Caco-2 (cell line): ENCODE data around the gene H3-3A. TPM values are rescaled to one million over a fixed set of nuclear protein-coding genes. Genes with fewer than 3 reads are reported as not detected.

ENCODE experiments used
- BruUV-seq: library from RNA; stranded (reverse); fragments of 400-500 nt; replicated peaks from 2 replicates; lab custom pipeline; 2021; lab: Mats Ljungman, UMichigan
- CTCF ChIA-PET: fragments of 300-600 bp; sonication (Branson Sonifier 250); formaldehyde crosslinking; loops from one replicate; lab custom pipeline; 2022; ENCODE audit warnings: antibody characterized with exemption; lab: Charles Lee
- POLR2A ChIA-PET: fragments of 300-600 bp; sonication (Branson Sonifier 250); formaldehyde crosslinking; loops from one replicate; lab custom pipeline; 2022; ENCODE audit warnings: antibody characterized with exemption; lab: Charles Lee
- DNase-seq, 2 experiments: peaks; one replicate each; pipeline versions ENCODE4 v3.0.0 to v3.0.0-alpha.2; 2020 to 2022
- H3K27me3 ChIP-seq: replicated peaks from 2 replicates; pipeline ENCODE4 v1.6.0; 2011; ENCODE audit warnings: low read length; ENCODE audit not compliant: control insufficient read depth, insufficient read depth
- H3K36me3 ChIP-seq: 2 replicates; pipeline ENCODE4 v1.5.1; 2011; ENCODE audit warnings: low read length; ENCODE audit not compliant: control insufficient read depth, insufficient read depth
- H3K4me1 ChIP-seq: fragments of 250-450 bp; sonication (Bioruptor Pico); 2 replicates; pipeline ENCODE4 v1.5.1; 2020; ENCODE audit warnings: mild to moderate bottlenecking
- H3K4me3 ChIP-seq: 2 replicates; pipeline ENCODE4 v1.5.1; 2011; ENCODE audit warnings: low read depth, mild to moderate bottlenecking, control low read depth, low read length
- H3K9me3 ChIP-seq: fragments of 250-450 bp; sonication (Bioruptor Pico); 2 replicates; pipeline ENCODE4 v1.5.1; 2020; ENCODE audit warnings: mild to moderate bottlenecking, moderate library complexity
- H3K27ac Mint-ChIP-seq: one replicate; pipeline ENCODE4 v1.8.0; 2022; ENCODE audit warnings: mixed read lengths; ENCODE audit not compliant: unreplicated experiment
- H3K27me3 Mint-ChIP-seq: one replicate; pipeline ENCODE4 v1.8.0; 2022; ENCODE audit warnings: mixed read lengths; ENCODE audit not compliant: insufficient read depth, unreplicated experiment
- H3K36me3 Mint-ChIP-seq: one replicate; pipeline ENCODE4 v1.8.0; 2022; ENCODE audit warnings: mild to moderate bottlenecking, mixed read lengths; ENCODE audit not compliant: insufficient read depth, unreplicated experiment
- H3K4me1 Mint-ChIP-seq: one replicate; pipeline ENCODE4 v1.8.0; 2022; ENCODE audit warnings: low read depth, mixed read lengths; ENCODE audit not compliant: unreplicated experiment
- H3K4me3 Mint-ChIP-seq: one replicate; pipeline ENCODE4 v1.8.0; 2022; ENCODE audit warnings: mild to moderate bottlenecking, moderate library complexity, mixed read lengths; ENCODE audit not compliant: unreplicated experiment
- H3K9me3 Mint-ChIP-seq: one replicate; pipeline ENCODE4 v1.8.0; 2022; ENCODE audit warnings: mixed read lengths; ENCODE audit not compliant: unreplicated experiment
- intact Hi-C: fragments of 100-400 bp; cut with micrococcal nuclease; formaldehyde crosslinking; loops from one replicate; pipeline ENCODE4 v1.10.0; 2022; ENCODE audit not compliant: unreplicated experiment
- total RNA-seq: library from RNA; stranded (reverse); gene quantifications from 2 replicates; pipeline ENCODE4 v1.2.3, GENCODE V29; 2022
- TF ChIP-seq, protein P1 (sequence below), 2 experiments: fragments of 200-600 bp in 1 of 2; IDR thresholded peaks; 1 replicate in 1 of 2; 2 replicates in 1 of 2; pipeline versions ENCODE4 v1.5.1 to v1.8.0; 2011 to 2022; ENCODE audit warnings: antibody characterized with exemption in 1 of 2, control low read depth in 1 of 2, inconsistent platforms in 1 of 2, low read depth in 1 of 2, low read length in 1 of 2, mild to moderate bottlenecking in 1 of 2, moderate library complexity in 1 of 2; ENCODE audit not compliant: insufficient read depth in 1 of 2, severe bottlenecking in 1 of 2, unreplicated experiment in 1 of 2

Gene H3-3A
- total RNA-seq, 1 experiment from 2014 or later: 512 TPM

DNA sequence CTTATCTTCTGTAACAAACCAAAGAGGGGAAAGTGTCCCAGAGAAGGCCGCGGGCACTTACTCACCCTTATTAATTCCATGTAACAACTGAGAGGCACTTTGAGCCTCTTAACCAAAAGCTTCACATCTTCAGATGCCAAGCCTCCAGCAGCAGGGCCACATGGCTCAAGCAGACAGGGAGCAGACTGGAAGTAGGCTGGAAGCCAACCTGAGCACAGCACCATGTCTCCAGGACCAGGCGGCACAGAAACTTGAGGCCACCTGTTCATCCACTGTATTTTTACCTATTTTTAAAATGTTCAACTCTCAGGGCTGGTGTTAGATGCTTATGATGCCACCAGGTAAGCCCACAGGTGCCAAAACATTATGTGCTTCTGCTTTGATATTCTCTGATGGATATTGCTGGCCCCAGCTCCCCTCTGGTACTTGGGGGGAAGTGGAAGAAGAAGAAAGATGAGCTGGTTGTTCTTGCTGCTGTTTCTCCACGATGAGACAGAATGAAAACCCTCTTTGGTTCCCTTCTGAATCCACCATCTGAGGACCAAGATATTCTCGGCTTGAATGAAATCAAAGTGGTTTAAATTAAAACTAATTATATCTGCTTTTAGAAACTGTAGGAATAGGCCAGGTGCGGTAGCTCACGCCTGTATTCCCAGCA is 32.8 kb upstream of the H3-3A start:
- Mint-ChIP-seq H3K4me3 (no peak overlapping the region), H3K27me3 (no peaks in the 10 kb centered on the region), H3K9me3 (no peaks in the 10 kb centered on the region), H3K27ac (peak overlapping the region; percentile 66), H3K36me3 (no peaks in the 10 kb centered on the region), H3K4me1 (no peaks in the 10 kb centered on the region)
- no peaks in the 10 kb centered on the region for H3K36me3 ChIP-seq
- DNase-seq: no peak
- H3K4me3 ChIP-seq: no peak overlapping the region
- TF ChIP-seq, protein P1, sequence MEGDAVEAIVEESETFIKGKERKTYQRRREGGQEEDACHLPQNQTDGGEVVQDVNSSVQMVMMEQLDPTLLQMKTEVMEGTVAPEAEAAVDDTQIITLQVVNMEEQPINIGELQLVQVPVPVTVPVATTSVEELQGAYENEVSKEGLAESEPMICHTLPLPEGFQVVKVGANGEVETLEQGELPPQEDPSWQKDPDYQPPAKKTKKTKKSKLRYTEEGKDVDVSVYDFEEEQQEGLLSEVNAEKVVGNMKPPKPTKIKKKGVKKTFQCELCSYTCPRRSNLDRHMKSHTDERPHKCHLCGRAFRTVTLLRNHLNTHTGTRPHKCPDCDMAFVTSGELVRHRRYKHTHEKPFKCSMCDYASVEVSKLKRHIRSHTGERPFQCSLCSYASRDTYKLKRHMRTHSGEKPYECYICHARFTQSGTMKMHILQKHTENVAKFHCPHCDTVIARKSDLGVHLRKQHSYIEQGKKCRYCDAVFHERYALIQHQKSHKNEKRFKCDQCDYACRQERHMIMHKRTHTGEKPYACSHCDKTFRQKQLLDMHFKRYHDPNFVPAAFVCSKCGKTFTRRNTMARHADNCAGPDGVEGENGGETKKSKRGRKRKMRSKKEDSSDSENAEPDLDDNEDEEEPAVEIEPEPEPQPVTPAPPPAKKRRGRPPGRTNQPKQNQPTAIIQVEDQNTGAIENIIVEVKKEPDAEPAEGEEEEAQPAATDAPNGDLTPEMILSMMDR (IDR thresholded peaks at IDR 0.05; ENCODE audit: insufficient read depth in 1 of 2, low read depth in 1 of 2, low read length in 1 of 2, severe bottlenecking in 1 of 2, unreplicated experiment in 1 of 2): no peak
- CTCF ChIA-PET: interaction anchor here (0.7 kb wide), 2 partner anchors 53 to 579 kb away, joined by 3 read pairs; no protein-coding TSS in a partner anchor
- H3K4me1 ChIP-seq: peaks cover 17% of the 10 kb centered on the region
- no peaks in the 10 kb centered on the region for H3K27me3 ChIP-seq
- no TSS peak for BruUV-seq
- POLR2A ChIA-PET: interaction anchor here (1.4 kb wide), 1 partner anchor 33 kb away, joined by 12 read pairs; the partner anchor contains the start of gene H3-3A
- intact Hi-C loops: no loop called here
- H3K9me3 ChIP-seq: no peaks in the 10 kb centered on the region

DNA sequence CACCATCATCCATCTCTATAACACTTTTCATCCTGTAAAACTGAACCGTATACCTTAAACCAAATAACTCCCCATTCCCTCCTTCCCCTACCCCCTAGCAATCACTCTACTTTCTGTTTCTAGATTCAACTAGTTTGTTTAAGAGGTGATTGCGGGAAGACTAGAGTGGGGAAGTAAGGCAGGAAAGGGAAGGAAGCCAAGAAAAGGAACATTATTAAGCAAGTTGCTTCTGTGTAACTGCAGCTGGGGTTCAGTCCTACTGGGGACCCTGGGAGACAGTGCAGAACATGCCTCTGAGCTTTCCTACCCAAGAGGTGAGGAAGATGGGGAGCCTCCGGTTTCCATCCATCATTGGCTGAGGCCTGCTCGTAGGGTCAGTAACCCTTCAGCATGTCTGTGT is 28.9 kb upstream of the H3-3A start:
- Mint-ChIP-seq H3K4me1 (no peaks in the 10 kb centered on the region), H3K27ac (no peak overlapping the region), H3K9me3 (no peaks in the 10 kb centered on the region), H3K4me3 (no peak overlapping the region), H3K27me3 (no peaks in the 10 kb centered on the region), H3K36me3 (no peaks in the 10 kb centered on the region)
- TF ChIP-seq, protein P1 (IDR thresholded peaks at IDR 0.05; ENCODE audit: insufficient read depth in 1 of 2, low read depth in 1 of 2, low read length in 1 of 2, severe bottlenecking in 1 of 2, unreplicated experiment in 1 of 2): no peak
- Histone ChIP-seq H3K36me3 (no peaks in the 10 kb centered on the region), H3K4me3 (no peak overlapping the region), H3K27me3 (no peaks in the 10 kb centered on the region), H3K9me3 (no peaks in the 10 kb centered on the region), H3K4me1 (peaks cover 13% of the 10 kb centered on the region)
- intact Hi-C loops: no loop called here
- POLR2A ChIA-PET: interaction anchor here (1.4 kb wide), 1 partner anchor 29 kb away, joined by 5 read pairs; the partner anchor contains the start of gene H3-3A
- no peak for DNase-seq
- CTCF ChIA-PET: no interaction called here
- BruUV-seq: no TSS peak

DNA sequence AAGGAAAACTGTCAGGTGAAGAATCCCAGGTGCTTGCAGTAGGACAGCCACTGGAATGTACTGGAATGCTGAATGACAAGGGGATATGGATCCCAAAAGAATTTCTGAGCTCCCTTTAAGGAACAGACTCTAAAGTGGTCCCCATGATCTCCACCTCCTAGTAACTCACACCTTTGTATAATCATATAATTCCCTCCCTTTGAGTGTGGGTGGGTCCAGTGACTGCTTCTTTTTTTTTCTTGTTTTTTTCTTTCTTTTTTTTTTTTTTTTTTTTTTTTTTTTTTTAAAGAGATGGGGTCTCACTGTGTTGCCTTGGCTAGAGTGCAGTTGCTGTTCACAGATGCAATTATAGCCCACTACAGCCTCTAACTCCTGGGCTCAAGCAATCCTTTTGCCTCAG is 28.5 kb upstream of the H3-3A start:
- Mint-ChIP-seq H3K4me3 (no peak overlapping the region), H3K27me3 (no peaks in the 10 kb centered on the region), H3K9me3 (no peaks in the 10 kb centered on the region), H3K27ac (no peak overlapping the region), H3K4me1 (no peaks in the 10 kb centered on the region), H3K36me3 (no peaks in the 10 kb centered on the region)
- Histone ChIP-seq H3K9me3 (no peaks in the 10 kb centered on the region), H3K36me3 (no peaks in the 10 kb centered on the region), H3K4me3 (no peak overlapping the region), H3K27me3 (no peaks in the 10 kb centered on the region), H3K4me1 (peaks cover 9% of the 10 kb centered on the region)
- no TSS peak for BruUV-seq
- TF ChIP-seq, protein P1 (IDR thresholded peaks at IDR 0.05; ENCODE audit: insufficient read depth in 1 of 2, low read depth in 1 of 2, low read length in 1 of 2, severe bottlenecking in 1 of 2, unreplicated experiment in 1 of 2): no peak
- ChIA-PET POLR2A (interaction anchor here (1.4 kb wide), 1 partner anchor 29 kb away, joined by 5 read pairs; the partner anchor contains the start of gene H3-3A), CTCF (no interaction called here)
- no peak for DNase-seq
- intact Hi-C loops: no loop called here
